ENCODE measurements around the gene LRPAP1.

- no peak for TF ChIP-seq POLR2A (IDR thresholded peaks at IDR 0.05)
- TF ChIP-seq CTCF (IDR thresholded peaks at IDR 0.05): no peak
Measured at GRCh38 chr4:3533423-3533820, 1.2 kb upstream of the LRPAP1 start.

Data from prostate gland (tissue), 2 donors.